GM21825 (cell line): ENCODE results near the gene HS6ST2.

Experiments used
- ATAC-seq: cut with Tn5 transposase; IDR thresholded peaks from one replicate; pipeline ENCODE4 v1.9.1; 2021; ENCODE audit warnings: mild to moderate bottlenecking, moderate library complexity; ENCODE audit not compliant: unreplicated experiment

The HS6ST2 gene

DNA sequence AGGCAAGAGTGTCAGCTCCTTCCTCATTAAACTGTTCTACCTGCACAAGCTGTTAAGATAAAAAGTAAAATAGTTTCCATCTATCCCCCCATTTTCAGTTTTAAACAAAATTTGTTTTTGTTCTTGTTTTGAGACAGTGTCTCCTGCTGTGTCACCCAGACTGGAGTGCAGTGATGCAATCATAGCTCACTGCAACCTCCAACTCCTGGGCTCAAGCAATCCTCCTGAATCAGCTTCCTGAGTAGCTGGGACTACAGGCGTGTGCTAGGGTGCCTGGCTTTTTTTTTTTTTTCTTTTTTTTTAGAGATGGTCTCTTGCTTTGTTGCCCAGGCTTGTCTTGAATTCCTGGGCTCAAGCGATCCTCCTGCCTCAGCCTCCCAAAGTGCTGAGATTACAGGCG, 105.4 kb downstream of the HS6ST2 start:
- no peak for ATAC-seq

DNA sequence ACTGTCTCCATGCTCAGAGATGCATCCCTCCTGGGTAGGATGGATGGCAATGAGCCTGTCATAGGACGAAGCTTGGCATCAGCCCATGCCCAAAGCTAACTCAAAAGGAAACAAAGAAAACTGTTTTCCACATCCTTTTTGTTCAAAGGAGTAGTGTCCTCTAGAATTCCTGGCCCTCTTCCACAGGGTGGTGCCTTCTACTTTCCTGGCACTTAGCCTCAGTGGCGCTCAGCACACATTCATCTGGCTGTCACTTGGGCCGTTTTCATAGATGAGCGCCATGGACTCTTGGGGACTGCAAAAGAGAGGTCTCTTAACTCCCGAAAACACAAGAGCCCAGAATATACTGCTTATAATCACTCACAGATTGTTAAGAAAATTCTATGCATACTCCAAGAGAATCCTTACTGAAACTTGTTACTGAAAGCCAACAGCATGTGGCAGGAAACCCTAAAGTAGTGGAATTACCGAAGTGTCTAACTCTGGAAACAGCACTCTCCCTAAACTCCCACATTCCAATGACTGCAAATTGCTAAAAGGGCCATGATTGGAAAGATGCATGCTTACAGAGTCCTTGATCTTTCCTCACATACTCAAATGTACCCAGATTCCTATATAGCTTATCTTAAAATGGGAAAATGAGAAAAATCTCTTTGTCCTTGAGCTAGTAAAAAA, 110.0 kb downstream of the HS6ST2 start:
- no peak for ATAC-seq

DNA sequence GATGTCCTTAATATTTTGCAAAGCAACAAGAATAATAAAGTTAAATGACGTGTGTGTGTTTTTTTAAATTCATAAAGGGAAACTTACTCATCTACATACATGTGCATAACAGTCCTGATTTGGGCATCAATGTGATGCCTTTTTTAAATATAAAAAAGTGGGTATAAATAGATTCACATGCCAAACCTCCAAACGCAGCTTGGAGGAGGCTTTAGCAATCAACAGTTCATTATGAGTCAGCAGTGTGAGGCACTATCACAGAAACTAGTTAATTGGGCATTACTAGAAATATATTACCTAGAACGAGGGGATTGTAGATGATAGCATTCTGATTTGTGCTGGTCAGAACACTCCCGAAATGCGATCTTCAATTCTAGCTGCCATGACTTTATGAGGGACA, 115.1 kb downstream of the HS6ST2 start:
- no peak for ATAC-seq

DNA sequence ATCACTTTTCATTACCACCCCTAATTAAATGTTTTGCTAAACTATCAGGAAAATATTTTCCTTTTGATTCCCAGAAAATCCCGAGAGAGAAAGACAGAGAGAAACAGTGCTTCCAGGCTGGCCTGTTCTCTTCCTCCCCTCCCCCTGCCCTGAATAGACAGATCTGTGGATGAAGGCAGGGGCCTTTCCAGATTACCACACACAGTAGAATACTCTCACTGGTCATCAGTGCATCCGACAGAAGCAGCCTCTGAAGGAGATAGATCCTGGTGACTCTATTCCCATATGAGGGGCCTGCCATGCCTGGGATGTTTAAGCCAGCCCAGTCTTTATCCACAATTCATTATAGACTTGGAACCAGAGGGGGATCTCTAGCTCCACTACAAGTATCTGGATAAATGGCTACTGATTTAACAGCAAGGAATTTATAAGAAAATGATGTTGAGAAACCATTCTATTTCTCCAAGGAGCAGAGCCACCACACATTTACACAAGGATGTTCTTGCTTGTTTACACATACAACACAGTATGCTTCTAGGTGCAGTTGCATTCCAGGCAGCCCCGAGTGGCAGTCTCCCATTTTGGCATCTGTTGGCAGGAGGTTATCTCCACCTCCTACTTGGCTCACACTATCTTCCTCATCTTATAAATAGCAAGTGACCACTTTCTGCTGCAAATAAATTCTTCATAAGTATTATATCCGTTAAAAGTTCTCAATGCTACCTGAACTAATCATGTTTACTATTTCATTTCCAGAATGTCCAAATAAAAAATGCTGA, 115.8 kb downstream of the HS6ST2 start:
- ATAC-seq = no peak

DNA sequence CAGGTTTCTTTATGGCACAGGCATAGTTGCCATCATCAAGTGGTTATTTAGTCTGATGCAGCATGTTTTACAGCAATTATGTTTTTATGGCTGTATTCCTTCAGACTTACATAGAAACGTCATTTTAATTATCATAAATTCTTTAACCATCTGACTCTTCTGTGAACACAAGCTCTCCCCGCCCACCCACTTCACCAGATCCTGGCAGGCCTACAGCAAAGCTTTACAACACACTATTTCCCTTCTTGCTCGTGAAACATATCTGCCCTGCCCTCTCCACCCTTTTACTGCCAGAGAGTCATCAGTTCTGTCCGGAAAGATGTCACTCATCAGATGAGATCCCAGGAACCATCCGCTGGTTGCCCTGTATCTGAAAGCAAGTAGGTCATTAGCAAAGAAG, 120.5 kb downstream of the HS6ST2 start:
- no peak for ATAC-seq

DNA sequence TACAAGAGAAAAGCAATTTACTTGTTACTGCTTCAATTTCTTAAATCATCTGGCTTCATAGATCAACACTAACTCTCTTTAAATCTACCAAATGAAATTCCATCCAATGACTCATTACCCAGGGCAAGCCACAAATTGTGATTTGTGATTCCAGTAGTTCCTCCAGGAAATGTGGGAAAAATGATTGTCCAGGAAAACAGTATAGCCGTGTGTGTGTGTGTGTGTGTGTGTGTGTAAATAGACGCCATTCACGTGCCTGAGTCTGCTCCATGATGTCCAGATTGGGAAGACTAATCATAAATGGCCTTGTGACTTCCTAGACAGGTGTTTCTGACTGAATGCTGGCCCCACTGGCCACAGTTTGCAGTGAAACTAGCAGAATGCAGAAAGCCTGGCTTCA, 121.3 kb downstream of the HS6ST2 start:
- ATAC-seq = no peak

DNA sequence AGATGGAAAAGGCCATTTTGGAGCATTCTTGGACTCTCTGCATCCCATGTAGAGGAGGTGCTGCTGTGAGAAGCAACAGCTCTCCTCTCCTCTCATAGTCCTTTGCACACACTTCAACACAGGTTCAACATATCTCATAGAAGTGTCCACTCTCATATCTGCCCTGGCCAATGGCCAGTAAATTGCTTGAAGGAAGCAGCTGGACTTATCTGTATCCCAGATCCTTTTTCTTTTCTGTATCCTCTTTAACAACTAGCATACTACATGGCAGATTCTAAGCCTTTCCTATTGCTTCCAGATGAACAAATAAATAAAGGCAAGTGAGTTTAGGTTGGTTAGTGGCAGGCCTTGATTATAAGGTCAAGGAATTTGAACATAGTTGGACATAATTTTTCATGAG, 122.0 kb downstream of the HS6ST2 start:
- ATAC-seq = no peak

DNA sequence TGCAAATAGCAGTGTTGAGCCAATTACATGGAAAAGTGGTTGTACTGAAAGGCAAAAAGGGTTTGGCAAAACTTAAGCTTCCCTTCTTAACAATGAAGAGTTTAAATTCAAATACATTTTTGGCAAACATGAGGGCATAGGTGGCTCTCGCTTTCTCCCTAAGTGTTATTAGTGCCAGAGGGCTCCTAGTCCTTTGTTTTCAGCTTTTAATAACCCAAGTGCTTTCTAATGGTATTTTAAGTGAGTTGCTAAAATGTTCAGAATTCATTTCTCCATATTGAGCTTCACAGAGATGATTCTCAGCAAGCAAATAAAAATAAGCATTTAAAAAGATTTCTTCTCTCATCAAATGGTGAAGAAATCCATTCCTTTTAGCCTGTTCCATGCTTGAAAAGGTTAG, 123.7 kb downstream of the HS6ST2 start:
- no peak for ATAC-seq

DNA sequence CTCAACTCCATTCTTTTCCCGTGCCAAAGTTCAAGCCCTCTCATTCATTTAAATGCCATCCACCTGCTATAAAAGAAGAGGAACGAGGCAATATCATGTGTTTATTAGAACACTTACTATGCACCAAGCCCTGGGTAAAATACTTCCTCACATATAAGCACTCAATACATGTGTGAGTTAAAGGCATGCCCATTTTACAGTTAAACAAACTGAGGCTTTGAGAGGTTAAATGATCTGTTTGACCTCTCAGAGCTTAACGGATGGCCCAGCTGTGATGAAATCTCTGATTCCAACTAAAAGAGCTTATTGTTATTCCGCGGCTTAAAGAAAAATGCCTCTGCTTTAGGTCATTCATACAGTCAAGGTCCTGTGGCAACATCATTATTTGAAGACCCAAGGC, 124.3 kb downstream of the HS6ST2 start:
- no peak for ATAC-seq

DNA sequence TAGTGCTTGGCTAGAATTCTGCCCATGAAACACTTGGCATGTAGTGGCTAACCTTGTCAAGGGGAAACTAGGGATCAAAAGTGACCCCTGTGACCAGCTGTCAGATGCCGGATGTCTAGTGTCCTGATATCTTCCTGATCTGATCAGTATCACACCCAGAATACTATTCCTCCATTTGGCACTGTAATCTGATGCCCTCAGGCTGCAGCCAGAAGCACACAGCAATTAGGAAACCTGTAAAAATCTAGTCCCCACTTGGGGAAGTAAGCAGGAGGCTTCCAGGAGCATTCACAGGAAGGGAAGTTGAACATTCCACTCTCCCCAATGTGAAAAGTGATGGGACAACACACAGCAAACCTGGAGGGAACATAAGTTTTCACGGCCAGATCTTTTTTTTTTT, 125.1 kb downstream of the HS6ST2 start:
- ATAC-seq = no peak

DNA sequence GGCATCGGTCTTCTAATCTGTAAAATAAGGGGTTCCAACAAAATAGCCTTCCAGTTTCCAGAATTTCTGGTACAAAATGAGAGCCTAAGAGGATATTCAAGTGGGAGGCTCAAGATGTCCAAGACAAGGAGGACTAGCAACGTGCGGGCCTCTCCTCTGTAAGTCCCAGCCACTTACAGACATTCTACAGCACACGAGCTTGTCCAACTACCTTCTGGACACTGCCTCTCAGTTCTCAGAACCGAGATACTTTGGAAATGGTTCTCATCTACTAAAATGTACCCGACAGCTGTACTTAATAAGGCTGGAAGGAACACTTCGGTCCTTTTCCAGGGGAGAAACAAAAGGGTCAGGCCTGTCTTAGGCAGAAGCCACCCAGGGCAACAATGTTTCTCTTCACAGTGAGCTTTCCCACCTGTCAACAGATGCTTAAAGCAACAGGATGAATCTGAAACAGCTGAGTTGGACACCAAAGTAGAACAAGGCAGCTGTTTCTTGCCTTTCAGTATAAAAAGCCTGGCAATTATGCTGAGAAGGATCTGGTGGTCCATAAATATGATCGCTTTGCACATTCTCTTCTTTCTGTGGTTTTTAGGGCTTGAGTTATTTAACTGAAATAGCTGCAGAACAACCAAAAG, 127.0 kb downstream of the HS6ST2 start:
- ATAC-seq = no peak

DNA sequence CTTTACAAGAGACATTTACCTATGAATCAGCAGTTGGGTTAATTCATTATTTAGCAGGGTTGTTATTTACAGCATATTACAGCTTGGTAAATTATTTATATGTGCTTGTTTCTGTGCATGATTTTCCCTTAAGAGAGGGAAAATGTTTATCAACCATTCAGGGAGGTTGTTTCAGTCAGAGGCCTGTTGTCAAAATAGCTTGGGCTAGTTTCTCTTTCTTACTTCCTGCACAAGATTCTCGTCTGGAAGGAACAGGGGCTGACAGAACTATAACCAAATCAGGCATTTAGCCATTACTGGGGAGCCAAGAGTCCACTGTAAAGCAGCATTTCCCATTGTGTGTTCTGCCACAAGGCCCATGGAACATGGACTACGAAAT, 135.8 kb downstream of the HS6ST2 start:
- ATAC-seq = no peak

DNA sequence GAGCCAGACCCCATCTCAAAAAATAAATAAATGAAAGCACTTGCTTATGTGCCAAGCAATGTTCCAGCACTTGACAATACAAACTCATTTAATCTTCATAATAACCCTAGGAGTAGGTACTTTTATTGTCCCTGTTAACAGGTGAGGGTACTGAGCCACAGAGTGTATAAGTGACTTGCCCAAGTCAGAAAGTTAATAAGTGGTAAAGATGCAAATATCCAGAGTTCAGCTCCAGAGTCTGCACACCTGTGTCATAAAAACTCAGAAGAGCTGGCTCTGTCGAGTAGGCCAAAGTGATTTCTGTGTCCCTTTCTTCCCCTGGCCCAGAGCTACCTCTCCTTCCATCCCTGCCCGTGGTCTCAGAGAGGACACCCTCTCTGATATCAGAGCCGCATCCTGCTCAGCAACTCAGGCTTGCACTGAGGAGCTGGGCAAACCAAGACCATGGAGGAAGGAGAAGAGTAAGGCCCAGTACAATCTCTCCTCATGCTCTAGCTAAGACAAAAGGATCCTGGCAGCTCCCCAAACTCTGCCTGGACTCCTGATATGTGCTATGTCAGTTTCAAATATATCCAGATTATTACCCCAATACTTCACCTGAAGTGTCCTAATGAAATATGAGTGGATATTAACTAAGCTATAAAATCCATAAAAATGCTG, 136.3 kb downstream of the HS6ST2 start:
- no peak for ATAC-seq

DNA sequence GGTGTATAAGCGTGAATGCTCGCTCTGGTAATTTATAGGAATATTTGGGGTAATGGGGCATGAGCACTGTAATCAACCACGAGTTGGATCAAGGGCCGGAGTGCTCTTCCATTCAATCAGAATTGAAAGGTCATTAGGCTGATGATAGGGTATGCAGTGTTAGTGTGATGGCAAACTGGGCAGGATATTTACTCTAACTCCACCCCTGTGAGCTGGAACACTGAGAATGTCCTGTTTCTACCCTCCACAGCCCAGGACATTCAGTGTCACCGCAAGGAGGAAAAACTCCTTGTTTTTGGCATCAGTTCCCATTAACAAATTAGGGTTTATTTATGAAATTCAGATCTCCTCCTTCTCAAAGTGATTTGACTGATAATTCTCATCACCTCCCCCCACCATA, 137.8 kb downstream of the HS6ST2 start:
- ATAC-seq = no peak

DNA sequence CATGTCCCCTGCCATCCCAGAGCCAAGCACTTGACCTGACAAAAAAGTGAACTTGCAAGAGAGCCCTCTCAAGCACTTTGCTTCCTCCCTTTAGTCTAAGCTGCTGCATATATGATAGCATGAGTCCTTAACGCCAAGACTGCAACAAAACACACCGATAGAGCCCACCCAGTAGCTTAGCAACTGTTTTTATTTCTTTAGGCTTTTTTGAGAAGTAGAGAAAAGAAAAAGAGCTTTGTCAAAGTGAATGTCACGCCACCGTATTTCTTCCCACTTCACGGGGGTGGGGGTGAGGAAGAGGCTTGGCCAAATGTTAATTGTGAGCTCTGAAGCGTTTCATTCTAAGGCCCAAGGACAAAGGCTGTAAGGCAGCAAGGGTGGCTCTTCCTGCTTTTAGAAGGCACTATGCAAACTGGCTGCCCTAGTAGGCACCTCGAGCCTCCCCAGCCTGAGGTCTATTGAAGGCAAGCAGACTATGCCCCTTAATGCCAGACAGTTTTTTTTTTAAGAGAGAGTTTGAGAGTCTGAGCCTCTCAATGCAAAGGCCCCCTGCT, 138.6 kb downstream of the HS6ST2 start:
- no peak for ATAC-seq

DNA sequence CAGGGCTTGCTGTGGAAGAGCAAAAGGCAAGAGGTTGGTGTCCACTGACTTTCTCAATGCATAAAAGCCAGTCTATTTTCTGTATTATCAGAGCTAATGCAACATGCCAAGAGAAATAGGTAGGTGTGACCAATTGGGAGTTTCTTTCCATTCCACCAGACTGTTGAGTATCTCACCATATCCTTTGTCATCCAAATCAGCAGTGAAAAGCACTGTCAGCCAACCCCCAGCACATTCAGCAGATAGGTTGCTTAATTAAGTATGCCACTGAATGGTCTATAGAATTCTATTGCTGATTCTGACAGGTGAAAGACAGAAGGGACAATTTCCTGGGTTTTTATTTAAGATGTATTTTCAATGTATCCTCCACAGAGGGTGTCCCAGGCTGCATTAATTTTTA, 139.8 kb downstream of the HS6ST2 start:
- no peak for ATAC-seq

DNA sequence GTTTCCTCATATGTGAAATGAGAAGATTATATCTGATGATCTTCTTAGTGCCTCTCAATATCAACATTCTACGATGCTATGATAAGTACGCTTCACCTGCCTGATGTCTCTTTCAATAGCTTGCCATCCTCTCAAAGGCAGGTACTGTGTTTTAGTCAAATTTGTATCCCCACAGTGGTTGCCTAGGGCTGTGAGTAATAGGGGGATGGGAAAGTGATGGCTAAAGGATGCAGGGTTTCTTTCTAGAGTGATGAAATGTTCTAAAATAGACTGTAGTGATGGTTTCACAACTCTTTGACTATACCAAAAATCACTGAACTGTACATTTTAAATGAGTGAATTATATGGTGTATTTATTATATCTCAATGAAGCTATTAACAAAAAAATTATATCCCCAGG, 142.8 kb downstream of the HS6ST2 start:
- no peak for ATAC-seq

DNA sequence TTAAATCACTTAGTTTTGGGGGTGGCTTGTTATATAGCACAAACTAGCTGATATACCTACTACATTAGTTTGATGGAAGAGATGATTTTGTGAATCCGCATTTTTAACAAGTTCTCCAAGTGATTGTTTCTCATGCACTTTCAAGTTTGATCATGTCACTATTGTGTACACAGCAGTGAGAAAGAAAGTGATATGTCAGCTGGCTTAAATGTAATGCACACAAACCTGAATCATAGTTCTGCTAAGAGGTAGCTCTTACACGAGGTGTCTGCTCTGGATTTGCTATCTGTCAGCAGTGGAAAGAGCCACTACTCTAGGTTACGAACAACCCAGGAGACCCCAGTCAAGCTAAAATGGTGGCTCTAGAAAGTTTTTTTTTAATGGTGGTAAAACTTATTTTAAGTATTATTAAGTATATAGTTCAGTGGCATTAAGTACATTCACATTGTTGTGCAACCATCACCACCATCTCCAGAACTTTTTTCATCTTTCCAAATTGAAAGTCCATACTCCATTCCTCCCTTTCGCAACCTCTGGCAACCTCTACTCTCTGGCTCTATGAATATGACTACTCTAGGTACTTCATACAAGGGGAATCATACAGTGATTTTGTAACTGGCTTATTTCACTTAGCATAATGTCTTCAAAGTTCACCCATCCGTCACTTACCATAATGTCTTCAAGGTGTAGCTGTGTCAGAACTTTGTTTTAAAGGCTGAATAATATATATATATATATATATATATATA, 147.3 kb downstream of the HS6ST2 start:
- no peak for ATAC-seq

DNA sequence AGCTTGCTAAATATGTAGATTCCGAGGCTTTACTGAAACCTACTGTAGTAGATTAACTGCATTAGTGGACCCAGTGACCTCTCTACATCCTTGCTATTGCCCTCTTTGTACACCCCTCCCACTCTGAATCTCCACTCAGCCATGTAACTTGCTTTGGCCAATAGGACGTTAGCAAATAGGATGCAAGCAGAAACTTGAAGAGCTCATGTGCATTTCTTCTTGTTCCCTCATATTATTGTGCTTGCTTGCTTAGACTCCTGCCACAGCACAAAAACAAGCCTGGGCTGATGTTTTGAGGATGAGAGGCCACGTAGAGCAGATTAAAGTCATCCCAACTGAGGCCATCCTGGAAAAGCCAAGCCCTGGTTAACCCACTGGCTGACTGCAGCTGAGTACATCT, 147.9 kb downstream of the HS6ST2 start:
- no peak for ATAC-seq

DNA sequence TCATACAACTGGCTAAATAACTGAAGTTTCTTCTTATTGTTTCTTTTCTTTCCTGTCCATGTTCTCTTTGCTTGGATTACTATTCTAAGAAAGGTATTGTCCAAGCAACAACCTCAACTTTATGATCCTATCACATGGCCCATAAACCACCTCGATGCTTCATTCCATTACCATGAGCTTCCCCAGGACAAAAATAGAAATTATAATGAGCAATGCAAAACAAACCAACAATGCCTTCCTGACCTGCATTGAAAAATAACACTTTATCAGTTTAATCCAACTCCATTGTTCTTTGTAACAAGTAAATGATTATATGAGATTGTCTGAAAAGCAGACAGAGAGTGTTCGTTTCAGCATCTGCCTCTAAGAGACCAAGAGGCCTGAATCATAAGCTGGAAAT, 148.8 kb downstream of the HS6ST2 start:
- no peak for ATAC-seq
